GM23338 (cell line): ENCODE measurements around the gene CLDN3.

ENCODE experiments used
- EZH2 ChIP-seq: fragments of 200-600 bp; sonication (generic); IDR thresholded peaks from one replicate; pipeline ENCODE4 v1.8.0; 2017; ENCODE audit warnings: antibody characterized with exemption, mild to moderate bottlenecking, low read depth; ENCODE audit not compliant: unreplicated experiment
- EZH2phosphoT487 ChIP-seq: fragments of 200-600 bp; sonication (generic); IDR thresholded peaks from one replicate; pipeline ENCODE4 v1.8.1; 2018; ENCODE audit warnings: antibody characterized with exemption; ENCODE audit not compliant: unreplicated experiment
- POLR2AphosphoS5 ChIP-seq: IDR thresholded peaks from 2 replicates; pipeline ENCODE4 v1.6.1; 2016; ENCODE audit warnings: antibody characterized with exemption, low read depth
- TF ChIP-seq, protein P1 (sequence below), 2 experiments: fragments of 200-600 bp in 1 of 2; sonication (generic) in 1 of 2; conservative IDR thresholded peaks; 2 replicates each; pipeline versions ENCODE4 v1.5.1 to v1.6.1; 2016 to 2017; ENCODE audit warnings: antibody characterized with exemption in 2 of 2, low read depth in 2 of 2, mild to moderate bottlenecking in 2 of 2, moderate library complexity in 1 of 2

DNA sequence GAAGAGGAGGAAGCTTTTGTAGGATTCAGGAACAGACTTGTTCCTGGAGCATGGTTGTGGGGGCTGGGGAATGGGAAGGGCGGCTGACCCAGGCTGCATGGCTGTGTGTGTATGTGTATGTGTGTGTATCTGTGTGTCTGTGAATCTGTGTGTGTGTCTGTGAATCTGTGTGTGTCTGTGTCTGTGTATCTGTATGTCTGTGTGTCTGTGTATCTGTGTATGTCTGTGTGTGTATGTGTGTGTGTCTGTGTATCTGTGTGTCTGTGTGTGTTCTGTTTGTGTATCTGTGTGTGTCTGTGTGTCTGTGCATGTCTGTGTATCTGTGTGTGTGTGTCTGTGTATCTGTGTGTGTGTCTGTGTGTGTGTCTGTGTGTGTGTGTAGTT is 44.0 kb downstream of the CLDN3 start:
- TF ChIP-seq, protein P1, sequence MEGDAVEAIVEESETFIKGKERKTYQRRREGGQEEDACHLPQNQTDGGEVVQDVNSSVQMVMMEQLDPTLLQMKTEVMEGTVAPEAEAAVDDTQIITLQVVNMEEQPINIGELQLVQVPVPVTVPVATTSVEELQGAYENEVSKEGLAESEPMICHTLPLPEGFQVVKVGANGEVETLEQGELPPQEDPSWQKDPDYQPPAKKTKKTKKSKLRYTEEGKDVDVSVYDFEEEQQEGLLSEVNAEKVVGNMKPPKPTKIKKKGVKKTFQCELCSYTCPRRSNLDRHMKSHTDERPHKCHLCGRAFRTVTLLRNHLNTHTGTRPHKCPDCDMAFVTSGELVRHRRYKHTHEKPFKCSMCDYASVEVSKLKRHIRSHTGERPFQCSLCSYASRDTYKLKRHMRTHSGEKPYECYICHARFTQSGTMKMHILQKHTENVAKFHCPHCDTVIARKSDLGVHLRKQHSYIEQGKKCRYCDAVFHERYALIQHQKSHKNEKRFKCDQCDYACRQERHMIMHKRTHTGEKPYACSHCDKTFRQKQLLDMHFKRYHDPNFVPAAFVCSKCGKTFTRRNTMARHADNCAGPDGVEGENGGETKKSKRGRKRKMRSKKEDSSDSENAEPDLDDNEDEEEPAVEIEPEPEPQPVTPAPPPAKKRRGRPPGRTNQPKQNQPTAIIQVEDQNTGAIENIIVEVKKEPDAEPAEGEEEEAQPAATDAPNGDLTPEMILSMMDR (conservative IDR thresholded peaks at IDR 0.05; ENCODE audit: low read depth in 2 of 2) = no peak
- TF ChIP-seq POLR2AphosphoS5 (no peak), EZH2phosphoT487 (no peak), EZH2 (no peak)
